Measurements from ENCODE around the gene ADGRD1. TPM values are rescaled to one million over a fixed set of nuclear protein-coding genes. Genes with fewer than 3 reads are reported as not detected.

The ADGRD1 gene
- total and polyA plus RNA-seq, 4 donors: 2.1 to 97.6 (median 31.0) TPM

DNA sequence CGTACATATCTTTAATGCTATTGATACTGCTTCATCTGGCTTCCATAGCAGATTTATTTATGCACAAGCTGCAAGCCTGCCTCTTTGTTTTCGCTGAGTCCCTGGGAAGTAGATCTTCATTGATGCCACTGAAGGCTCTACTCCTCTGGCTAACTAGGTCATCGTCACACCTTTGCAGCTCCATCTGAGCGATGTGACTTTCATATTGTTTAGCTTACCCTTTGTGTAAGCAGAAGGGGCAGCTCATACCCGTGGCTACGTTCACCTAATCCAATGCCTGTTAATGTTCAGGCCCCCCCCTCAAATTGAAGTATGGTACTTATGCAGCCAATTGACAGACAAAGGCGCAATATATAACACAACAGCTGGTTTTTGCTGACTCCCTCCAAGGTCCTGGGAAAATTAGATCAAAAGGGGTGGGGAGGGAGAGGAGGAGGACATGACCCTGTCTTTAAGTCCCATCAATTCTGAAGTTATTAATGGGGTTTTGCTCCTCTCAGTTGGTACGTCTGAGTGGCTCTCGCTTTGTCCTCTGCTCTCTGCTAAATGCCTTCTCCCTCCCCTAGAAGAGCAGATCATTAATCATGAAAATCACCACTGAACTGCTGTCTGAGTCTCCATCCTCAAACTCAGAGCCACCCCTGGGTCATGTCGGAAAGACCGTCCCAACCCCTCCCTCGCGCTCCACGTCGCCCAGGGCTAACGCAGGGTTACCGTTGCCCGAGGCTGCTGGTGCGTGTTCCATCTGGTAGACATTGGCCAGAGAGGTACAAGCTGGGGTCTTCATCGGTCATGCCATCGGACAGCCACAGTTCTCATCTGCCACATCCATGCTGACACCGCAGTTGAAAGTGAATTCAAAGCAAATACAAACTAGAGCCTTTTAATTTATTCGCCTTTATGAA is 128.8 kb downstream of the ADGRD1 start:
- intact Hi-C loops (cut with DNase I): no loop called here
- ATAC-seq (ENCODE audit: low FRiP score): no peak
- DNase-seq: peak in 1 of 2 donors; percentile 35
- Histone ChIP-seq H3K36me3 (ENCODE audit: control insufficient read depth in 1 of 2, insufficient read depth in 2 of 2, low read length in 1 of 2) (no peaks in the 10 kb centered on the region), H3K27me3 (ENCODE audit: control insufficient read depth in 1 of 2, insufficient read depth in 2 of 2, low read length in 1 of 2) (no peaks in the 10 kb centered on the region), H3K27ac (ENCODE audit: low read depth in 1 of 2, low read length in 2 of 2) (no peak overlapping the region), H3K9me3 (ENCODE audit: control insufficient read depth, low read length) (no peaks in the 10 kb centered on the region), H3K4me3 (ENCODE audit: low read length in 2 of 2) (no peak overlapping the region), H3K4me1 (ENCODE audit: control insufficient read depth in 1 of 2, insufficient read depth in 2 of 2, low read length in 2 of 2) (no peaks in the 10 kb centered on the region)
- 81 to 83% methylated on average over 23 of the region's 23 CpGs for WGBS, 2 donors

DNA sequence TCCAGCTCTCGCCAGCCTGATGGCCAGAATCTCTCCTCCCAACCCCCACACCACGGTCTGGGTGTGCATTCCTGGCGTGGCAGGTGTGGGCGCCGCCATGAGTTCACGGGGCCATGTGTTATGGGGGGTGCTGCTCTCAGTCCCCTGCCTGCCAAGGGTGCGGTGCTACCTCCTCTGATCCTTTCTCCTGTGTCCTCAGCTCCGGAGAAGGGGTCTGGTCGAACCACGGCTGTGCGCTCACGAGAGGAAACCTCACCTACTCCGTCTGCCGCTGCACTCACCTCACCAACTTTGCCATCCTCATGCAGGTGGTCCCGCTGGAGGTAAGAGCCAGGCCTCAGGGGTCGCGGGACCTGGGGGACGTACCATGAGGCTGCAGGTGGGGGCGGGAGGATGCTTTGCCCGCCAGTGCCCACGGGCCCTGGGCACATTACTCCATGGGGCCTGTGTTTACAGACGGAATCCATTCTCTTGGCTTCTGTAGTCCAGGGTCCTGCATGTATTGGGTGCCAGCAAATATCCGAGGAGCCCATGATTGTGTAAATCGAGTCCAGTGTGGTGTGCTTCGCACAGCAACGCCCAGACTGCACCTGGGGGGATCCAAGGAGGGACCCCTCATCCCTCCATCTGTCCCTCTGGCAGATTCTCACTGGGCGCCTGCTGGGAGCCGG is 130.8 kb downstream of the ADGRD1 start:
- H3K27me3 ChIP-seq (ENCODE audit: control insufficient read depth in 1 of 2, insufficient read depth in 2 of 2, low read length in 1 of 2): no peaks in the 10 kb centered on the region
- no peak overlapping the region for H3K4me3 ChIP-seq (ENCODE audit: low read length in 2 of 2)
- H3K4me1 ChIP-seq (ENCODE audit: control insufficient read depth in 1 of 2, insufficient read depth in 2 of 2, low read length in 2 of 2): no peaks in the 10 kb centered on the region
- ATAC-seq (ENCODE audit: low FRiP score): no peak
- 89 to 90% methylated on average over 28 of the region's 28 CpGs for WGBS, 2 donors
- peak in 1 of 2 donors; percentile 33 for DNase-seq
- no peaks in the 10 kb centered on the region for H3K9me3 ChIP-seq (ENCODE audit: control insufficient read depth, low read length)
- H3K36me3 ChIP-seq (ENCODE audit: control insufficient read depth in 1 of 2, insufficient read depth in 2 of 2, low read length in 1 of 2): no peaks in the 10 kb centered on the region
- H3K27ac ChIP-seq (ENCODE audit: low read depth in 1 of 2, low read length in 2 of 2): no peak overlapping the region
- intact Hi-C loops (cut with DNase I): no loop called here

DNA sequence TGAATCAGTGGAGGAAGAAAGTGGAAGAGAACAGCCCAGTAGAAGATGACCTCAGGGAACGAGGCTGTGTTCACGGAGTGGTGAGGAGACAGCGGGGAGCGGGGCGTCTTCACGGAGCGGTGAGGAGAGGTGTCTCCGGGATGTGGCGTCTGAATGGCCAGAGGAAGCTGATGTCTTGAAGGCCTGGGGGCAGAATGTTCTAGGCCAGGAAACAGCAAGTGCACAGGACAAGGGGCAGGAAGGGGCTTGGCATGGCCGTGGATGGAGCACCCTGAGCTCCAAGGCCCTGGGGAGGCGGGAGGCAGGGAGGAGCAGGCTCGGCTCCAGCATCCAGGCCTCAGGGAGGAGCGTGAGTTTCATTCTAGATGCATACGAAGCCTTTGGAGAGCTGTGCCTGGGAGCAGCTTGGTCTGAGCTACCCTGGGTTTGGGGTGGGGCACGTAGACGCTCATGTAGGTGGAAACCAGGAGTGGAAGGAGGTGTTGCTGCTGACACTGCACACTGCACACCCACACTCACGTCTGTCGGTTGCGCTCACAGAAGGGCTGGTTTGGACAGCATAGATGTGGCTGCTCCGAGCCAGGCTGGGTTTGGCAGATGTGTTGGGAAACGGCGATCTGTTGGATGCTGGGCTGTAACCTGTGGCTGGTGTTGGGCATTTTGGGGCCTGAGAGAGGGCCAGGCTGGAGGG is 131.6 kb downstream of the ADGRD1 start:
- Histone ChIP-seq H3K36me3 (ENCODE audit: control insufficient read depth in 1 of 2, insufficient read depth in 2 of 2, low read length in 1 of 2) (no peaks in the 10 kb centered on the region), H3K4me1 (ENCODE audit: control insufficient read depth in 1 of 2, insufficient read depth in 2 of 2, low read length in 2 of 2) (no peaks in the 10 kb centered on the region), H3K27me3 (ENCODE audit: control insufficient read depth in 1 of 2, insufficient read depth in 2 of 2, low read length in 1 of 2) (no peaks in the 10 kb centered on the region), H3K9me3 (ENCODE audit: control insufficient read depth, low read length) (no peaks in the 10 kb centered on the region), H3K4me3 (ENCODE audit: low read length in 2 of 2) (no peak overlapping the region), H3K27ac (ENCODE audit: low read depth in 1 of 2, low read length in 2 of 2) (no peak overlapping the region)
- WGBS, 2 donors: 84 to 89% methylated on average over 20 to 22 of the region's 22 CpGs
- ATAC-seq (ENCODE audit: low FRiP score): no peak
- intact Hi-C loops (cut with DNase I): no loop called here
- DNase-seq: peak; percentile 37 to 66

DNA sequence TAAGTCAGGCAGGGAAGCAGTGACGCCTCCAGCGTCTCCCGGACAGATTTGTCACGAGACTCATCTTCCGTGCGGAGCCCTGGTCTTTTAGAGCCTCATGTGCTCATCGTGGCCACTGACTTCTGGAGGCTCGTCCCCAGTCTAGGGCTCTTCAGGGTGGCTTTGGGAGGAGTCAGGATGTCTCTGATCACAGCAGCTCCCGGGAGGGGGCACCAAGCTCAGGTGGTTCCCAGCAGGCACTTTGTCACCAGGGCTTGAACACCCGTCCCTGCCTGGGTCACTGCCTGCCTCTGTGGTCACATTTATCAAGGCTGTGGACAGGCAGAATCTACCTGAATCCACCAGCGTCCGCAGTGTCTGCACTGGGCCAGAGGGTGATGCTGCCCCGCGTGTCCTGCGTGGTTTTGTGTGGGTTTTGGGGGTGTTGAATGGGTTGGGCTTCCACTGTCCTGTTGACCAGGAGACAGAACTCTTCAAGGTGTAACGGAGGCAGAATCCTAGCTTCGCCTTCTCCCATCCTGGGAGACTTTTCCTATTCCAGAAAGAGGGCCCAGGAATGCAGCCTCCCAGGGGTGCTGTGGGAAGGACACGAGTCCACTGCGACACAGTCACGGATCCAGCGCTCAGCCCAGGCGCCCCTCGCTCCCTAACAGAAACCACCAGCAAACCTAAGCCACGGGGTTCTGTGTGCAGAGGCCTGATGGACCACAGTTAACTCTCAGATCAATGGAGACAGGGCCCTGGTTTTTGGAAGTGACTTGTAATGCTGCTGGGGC is 132.3 kb downstream of the ADGRD1 start:
- no peaks in the 10 kb centered on the region for H3K36me3 ChIP-seq (ENCODE audit: control insufficient read depth in 1 of 2, insufficient read depth in 2 of 2, low read length in 1 of 2)
- no peak overlapping the region for H3K4me3 ChIP-seq (ENCODE audit: low read length in 2 of 2)
- H3K27me3 ChIP-seq (ENCODE audit: control insufficient read depth in 1 of 2, insufficient read depth in 2 of 2, low read length in 1 of 2): no peaks in the 10 kb centered on the region
- H3K27ac ChIP-seq (ENCODE audit: low read depth in 1 of 2, low read length in 2 of 2): no peak overlapping the region
- WGBS, 2 donors: 90 to 92% methylated on average over 24 of the region's 24 CpGs
- DNase-seq (peak; percentile 40 to 60), ATAC-seq (ENCODE audit: low FRiP score) (no peak)
- no peaks in the 10 kb centered on the region for H3K9me3 ChIP-seq (ENCODE audit: control insufficient read depth, low read length)
- H3K4me1 ChIP-seq (ENCODE audit: control insufficient read depth in 1 of 2, insufficient read depth in 2 of 2, low read length in 2 of 2): no peaks in the 10 kb centered on the region
- intact Hi-C loops (cut with DNase I): no loop called here

DNA sequence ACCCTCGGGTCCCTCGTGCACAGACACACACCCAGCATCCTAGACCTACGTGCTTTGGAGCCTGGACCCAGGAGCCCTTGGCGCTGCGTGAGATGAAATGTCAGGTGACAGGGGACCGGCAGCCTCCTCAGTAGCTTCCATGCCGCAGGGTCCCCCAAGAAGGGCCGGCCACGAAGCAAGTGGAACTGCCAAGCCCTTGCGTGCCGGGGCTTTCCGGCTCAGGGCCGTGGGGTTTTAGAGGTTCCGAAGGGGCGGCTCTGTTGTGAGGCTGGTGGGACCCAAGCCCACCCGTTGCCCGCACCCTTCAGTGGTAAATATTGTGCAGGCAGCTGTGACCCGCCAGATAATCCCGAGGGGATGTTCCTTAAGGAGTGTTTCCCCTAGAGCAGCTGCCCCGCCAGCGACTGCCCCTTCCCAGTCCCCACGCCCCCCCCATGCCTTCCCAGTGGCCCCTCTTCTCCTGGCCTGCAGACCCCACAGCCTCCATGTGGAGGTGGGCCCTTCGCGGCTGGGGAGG is 133.7 kb downstream of the ADGRD1 start:
- WGBS, 2 donors: 88 to 92% methylated on average over 24 of the region's 24 CpGs
- no peak for ATAC-seq (ENCODE audit: low FRiP score)
- no peak overlapping the region for H3K4me3 ChIP-seq (ENCODE audit: low read length in 2 of 2)
- DNase-seq: peak in 1 of 2 donors; percentile 69
- no peaks in the 10 kb centered on the region for H3K4me1 ChIP-seq (ENCODE audit: control insufficient read depth in 1 of 2, insufficient read depth in 2 of 2, low read length in 2 of 2)
- H3K36me3 ChIP-seq (ENCODE audit: control insufficient read depth in 1 of 2, insufficient read depth in 2 of 2, low read length in 1 of 2): no peaks in the 10 kb centered on the region
- H3K27ac ChIP-seq (ENCODE audit: low read depth in 1 of 2, low read length in 2 of 2): no peak overlapping the region
- intact Hi-C loops (cut with DNase I): no loop called here
- no peaks in the 10 kb centered on the region for H3K27me3 ChIP-seq (ENCODE audit: control insufficient read depth in 1 of 2, insufficient read depth in 2 of 2, low read length in 1 of 2)
- no peaks in the 10 kb centered on the region for H3K9me3 ChIP-seq (ENCODE audit: control insufficient read depth, low read length)

DNA sequence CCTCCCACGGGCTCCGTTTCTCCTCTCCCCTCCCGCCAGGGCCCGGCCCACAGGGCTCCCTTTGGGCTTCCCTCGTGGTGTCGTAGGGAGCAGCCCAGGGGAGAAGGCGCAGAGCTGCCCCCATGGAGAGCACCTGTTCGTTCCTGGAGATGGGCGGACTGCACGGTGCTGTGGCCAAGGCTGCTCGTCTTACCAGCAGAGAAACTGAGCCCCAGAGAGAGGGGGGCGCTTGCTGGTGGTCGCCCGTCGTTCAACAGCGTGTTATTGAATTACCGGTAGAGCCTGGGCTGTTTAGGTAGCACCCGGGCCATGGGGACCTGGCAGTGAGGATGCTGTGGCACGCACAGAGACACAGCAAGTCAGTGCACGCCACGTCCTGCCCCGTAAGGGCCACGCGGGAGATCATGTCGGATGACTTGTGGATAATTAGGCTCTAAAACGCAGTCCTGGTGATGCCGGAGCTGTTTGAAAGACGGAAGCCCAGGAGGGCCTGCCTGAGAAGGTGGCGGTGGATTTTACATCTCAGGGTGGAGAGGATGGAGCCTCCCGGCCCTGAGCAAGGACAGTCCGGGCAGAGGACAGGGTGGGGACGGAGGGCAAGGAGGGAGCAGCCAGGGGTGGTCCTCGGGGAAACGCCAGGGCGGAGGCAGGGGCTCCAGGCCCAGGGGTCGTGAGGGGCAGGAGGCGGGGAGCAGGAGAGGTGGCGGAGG is 134.4 kb downstream of the ADGRD1 start:
- Histone ChIP-seq H3K36me3 (ENCODE audit: control insufficient read depth in 1 of 2, insufficient read depth in 2 of 2, low read length in 1 of 2) (no peaks in the 10 kb centered on the region), H3K27me3 (ENCODE audit: control insufficient read depth in 1 of 2, insufficient read depth in 2 of 2, low read length in 1 of 2) (no peaks in the 10 kb centered on the region), H3K4me1 (ENCODE audit: control insufficient read depth in 1 of 2, insufficient read depth in 2 of 2, low read length in 2 of 2) (no peaks in the 10 kb centered on the region), H3K4me3 (ENCODE audit: low read length in 2 of 2) (no peak overlapping the region), H3K9me3 (ENCODE audit: control insufficient read depth, low read length) (no peaks in the 10 kb centered on the region), H3K27ac (ENCODE audit: low read depth in 1 of 2, low read length in 2 of 2) (no peak overlapping the region)
- intact Hi-C loops (cut with DNase I): no loop called here
- 85 to 89% methylated on average over 38 of the region's 38 CpGs for WGBS, 2 donors
- DNase-seq (peak; percentile 32 to 69), ATAC-seq (ENCODE audit: low FRiP score) (no peak)

DNA sequence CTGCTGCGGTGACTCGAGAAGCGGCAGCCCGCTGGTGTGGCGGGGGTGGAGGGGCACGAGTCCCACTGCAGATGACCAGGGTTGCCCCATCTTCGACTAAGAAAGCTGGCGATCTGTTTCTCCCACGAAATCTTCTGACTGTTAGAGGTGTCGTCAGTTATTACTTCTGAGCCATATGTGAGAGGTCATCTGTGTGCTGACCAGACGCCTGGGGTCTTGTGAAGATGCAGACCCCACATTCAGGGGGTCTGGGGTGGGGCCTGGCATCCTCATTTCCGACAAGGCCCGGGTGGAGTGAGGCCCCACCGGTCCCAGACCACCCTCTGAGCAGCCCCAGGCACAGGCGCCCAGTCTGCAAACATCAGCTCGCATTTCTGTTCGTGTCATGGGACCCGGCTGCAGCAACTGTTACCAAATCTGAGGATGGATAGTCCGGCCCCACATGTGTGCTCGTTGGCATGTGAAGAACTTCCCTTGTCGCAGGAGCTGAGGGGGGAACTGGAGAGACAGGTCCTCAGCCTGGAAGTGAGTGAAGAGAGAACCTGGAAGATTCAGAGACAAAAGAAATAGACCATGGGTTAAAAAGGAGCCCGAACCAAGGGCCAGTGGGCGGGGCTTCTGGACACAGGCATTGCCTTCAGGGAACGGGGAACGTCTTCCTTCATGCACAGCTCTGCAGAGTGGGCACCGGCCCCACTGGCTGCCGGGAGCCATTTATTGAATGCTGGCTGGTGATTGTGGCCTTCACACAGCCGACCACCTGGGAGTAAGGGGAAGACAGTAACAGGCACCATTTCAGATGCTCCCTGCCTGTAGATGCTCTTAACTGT is 135.2 kb downstream of the ADGRD1 start:
- H3K4me3 ChIP-seq (ENCODE audit: low read length in 2 of 2): no peak overlapping the region
- H3K9me3 ChIP-seq (ENCODE audit: control insufficient read depth, low read length): no peaks in the 10 kb centered on the region
- ATAC-seq (ENCODE audit: low FRiP score) (no peak), DNase-seq (peak; percentile 32 to 57)
- intact Hi-C loops (cut with DNase I): no loop called here
- no peaks in the 10 kb centered on the region for H3K4me1 ChIP-seq (ENCODE audit: control insufficient read depth in 1 of 2, insufficient read depth in 2 of 2, low read length in 2 of 2)
- H3K36me3 ChIP-seq (ENCODE audit: control insufficient read depth in 1 of 2, insufficient read depth in 2 of 2, low read length in 1 of 2): no peaks in the 10 kb centered on the region
- no peak overlapping the region for H3K27ac ChIP-seq (ENCODE audit: low read depth in 1 of 2, low read length in 2 of 2)
- no peaks in the 10 kb centered on the region for H3K27me3 ChIP-seq (ENCODE audit: control insufficient read depth in 1 of 2, insufficient read depth in 2 of 2, low read length in 1 of 2)
- 78 to 80% methylated on average over 28 of the region's 28 CpGs for WGBS, 2 donors

Measured in aorta (tissue), 5 donors.